Muscle of leg (tissue), 11 donors: Measurements from ENCODE around the gene PFKFB4. TPM values are rescaled to one million over a fixed set of nuclear protein-coding genes. Genes with fewer than 3 reads are reported as not detected.
"Not testable (repeated sequence)": the region's sequence is repeated elsewhere in the genome, so short reads cannot be mapped to it uniquely, and the experiment has no call there.

Experiments used
- DNase-seq: peaks from one replicate; pipeline ENCODE4 v3.0.0; 2013
- H3K27ac ChIP-seq: one replicate; pipeline ENCODE4 v1.5.1; 2013; ENCODE audit warnings: mild to moderate bottlenecking, low read length, control low read depth
- H3K27me3 ChIP-seq: one replicate; pipeline ENCODE4 v1.6.1; 2013; ENCODE audit warnings: low read length; ENCODE audit not compliant: control insufficient read depth, insufficient read depth
- H3K36me3 ChIP-seq: one replicate; pipeline ENCODE4 v1.6.1; 2013; ENCODE audit warnings: low read length; ENCODE audit not compliant: control insufficient read depth, insufficient read depth
- H3K4me1 ChIP-seq: one replicate; pipeline ENCODE4 v1.6.1; 2013; ENCODE audit warnings: low read length; ENCODE audit not compliant: control insufficient read depth, insufficient read depth
- H3K4me3 ChIP-seq: one replicate; pipeline ENCODE4 v1.5.1; 2013; ENCODE audit warnings: low read length, control low read depth
- H3K9me3 ChIP-seq: replicated peaks from 2 replicates; pipeline ENCODE4 v1.6.1; 2013; ENCODE audit warnings: low read depth, low read length; ENCODE audit not compliant: control insufficient read depth
- WGBS: methylation state at CpG from one replicate; pipeline ENCODE4 v1.1.5; 2013; ENCODE audit warnings: missing lambda C conversion rate; ENCODE audit not compliant: insufficient coverage; 5-methylcytosine and 5-hydroxymethylcytosine counted together
- polyA plus RNA-seq, 8 donors: library from polyadenylated mRNA; unstranded; fragments of 120-200 nt; gene quantifications; one replicate each; pipeline versions ENCODE4 v1.2.1 to v1.2.3, GENCODE V29; 2013; ENCODE audit warnings: inconsistent platforms in 1 of 8, low replicate concordance in 1 of 8; ENCODE audit not compliant: insufficient read length in 8 of 8, insufficient read depth in 1 of 8
- total RNA-seq: library from RNA; stranded (reverse); fragments of 120-200 nt; gene quantifications from one replicate; pipeline ENCODE4 v1.2.4, GENCODE V29; 2013

The PFKFB4 gene
- total and polyA plus RNA-seq, 9 donors, result 3.7 to 5.9 (median 4.8) TPM

GRCh38 chr3:48502121-48502520 is 54.5 kb downstream of the PFKFB4 start:
- DNase-seq, result no peak
- H3K36me3 ChIP-seq, result peaks cover 4% of the 10 kb centered on the region
- WGBS, result 87% methylated on average over 5 of the region's 5 CpGs
- H3K9me3 ChIP-seq, result no peaks in the 10 kb centered on the region
- no peak overlapping the region for H3K27ac ChIP-seq
- no peaks in the 10 kb centered on the region for H3K27me3 ChIP-seq
- H3K4me1 ChIP-seq, result peaks cover 25% of the 10 kb centered on the region
- no peak overlapping the region for H3K4me3 ChIP-seq

DNA sequence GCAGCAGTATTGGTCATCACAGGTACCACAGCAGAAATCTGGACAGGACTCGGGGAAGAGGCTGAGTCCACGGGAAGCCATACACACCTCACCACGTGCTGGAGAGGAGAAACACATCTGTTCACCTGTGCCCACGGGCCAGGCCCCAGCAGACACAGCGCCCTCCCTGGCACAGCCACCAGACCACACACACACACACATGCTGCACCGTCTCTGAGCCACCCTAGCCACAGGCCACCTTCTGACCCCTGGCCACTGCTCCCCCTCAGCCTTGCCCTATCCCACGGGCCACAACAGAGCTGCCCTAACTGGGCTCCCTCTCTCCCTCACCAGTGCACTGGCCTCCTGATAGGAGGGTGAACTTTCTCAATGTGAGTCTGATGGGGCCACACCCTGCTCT is 55.4 kb downstream of the PFKFB4 start:
- H3K4me1 ChIP-seq, result peaks cover 25% of the 10 kb centered on the region
- no peak overlapping the region for H3K4me3 ChIP-seq
- DNase-seq, result no peak
- WGBS, result 71% methylated on average over 4 of the region's 7 CpGs
- H3K36me3 ChIP-seq, result peaks cover 4% of the 10 kb centered on the region
- no peaks in the 10 kb centered on the region for H3K27me3 ChIP-seq
- no peaks in the 10 kb centered on the region for H3K9me3 ChIP-seq
- no peak overlapping the region for H3K27ac ChIP-seq

DNA sequence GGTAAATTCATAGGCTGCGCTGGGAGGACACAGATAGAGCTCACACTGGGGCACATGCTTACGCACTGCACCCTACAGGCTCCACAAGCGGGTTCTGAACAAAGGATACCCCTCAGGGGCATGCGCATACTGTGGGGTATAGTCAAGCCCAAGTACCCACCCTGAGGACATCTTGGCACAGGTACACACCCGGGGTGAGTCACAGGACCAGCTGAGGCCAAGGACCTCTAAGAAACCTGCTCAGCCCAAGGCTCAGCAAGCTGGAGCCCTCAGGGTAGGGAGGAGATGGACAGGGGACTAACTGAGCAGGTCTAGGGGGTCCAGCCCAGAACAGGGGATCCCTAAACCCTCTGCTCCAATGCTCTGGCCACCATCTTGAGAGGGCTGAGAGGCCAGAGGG is 55.9 kb downstream of the PFKFB4 start:
- Histone ChIP-seq H3K4me3 (no peak overlapping the region), H3K36me3 (peaks cover 4% of the 10 kb centered on the region), H3K9me3 (no peaks in the 10 kb centered on the region), H3K4me1 (peaks cover 25% of the 10 kb centered on the region), H3K27ac (no peak overlapping the region), H3K27me3 (no peaks in the 10 kb centered on the region)
- DNase-seq, result no peak
- 97% methylated on average over 5 of the region's 5 CpGs for WGBS

GRCh38 chr3:48493203-48493501 is 63.5 kb downstream of the PFKFB4 start:
- Histone ChIP-seq H3K27ac (no peak overlapping the region), H3K4me1 (no peaks in the 10 kb centered on the region), H3K36me3 (peaks cover 2% of the 10 kb centered on the region), H3K9me3 (no peaks in the 10 kb centered on the region), H3K27me3 (no peaks in the 10 kb centered on the region), H3K4me3 (no peak overlapping the region)
- WGBS, result 75% methylated on average over 2 of the region's 3 CpGs
- no peak for DNase-seq

DNA sequence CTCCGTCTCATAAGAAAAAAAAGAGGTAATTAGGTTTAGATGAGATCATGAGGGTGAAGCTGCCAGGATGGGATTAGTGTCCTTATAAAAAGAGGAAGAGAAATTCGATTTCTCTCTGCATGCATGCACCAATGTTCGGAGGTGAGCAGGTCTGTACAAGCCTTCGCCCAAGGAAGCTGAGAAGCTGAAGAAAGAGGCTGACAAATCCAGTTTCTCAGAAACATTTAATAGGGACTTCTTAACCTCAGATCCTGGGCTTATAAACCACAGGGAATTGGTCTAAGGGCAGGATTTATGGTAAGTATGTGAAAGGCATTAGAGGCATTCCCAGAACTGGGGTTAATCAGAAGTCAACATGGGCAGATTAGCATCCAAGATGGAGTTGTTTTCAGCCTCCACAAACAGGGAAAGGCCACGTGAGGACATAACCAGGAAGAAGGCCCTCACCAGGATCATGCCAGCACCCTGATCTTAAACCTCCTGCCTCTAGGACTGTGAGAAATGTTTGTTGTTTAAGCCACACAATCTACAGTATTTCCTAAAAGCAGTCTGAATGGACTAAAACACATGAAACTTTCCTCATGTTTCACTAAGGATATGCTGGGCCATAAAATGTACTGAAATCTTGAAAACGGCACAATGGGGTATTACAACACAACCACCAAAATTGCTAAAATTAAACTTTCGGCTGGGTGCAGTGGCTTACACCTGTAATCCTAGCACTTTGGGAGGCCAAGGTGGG is 64.0 kb downstream of the PFKFB4 start:
- Histone ChIP-seq H3K36me3 (peaks cover 2% of the 10 kb centered on the region), H3K4me1 (no peaks in the 10 kb centered on the region), H3K9me3 (no peaks in the 10 kb centered on the region), H3K4me3 (no peak overlapping the region), H3K27ac (no peak overlapping the region), H3K27me3 (no peaks in the 10 kb centered on the region)
- no peak for DNase-seq
- WGBS, result 66% methylated on average over 5 of the region's 7 CpGs

DNA sequence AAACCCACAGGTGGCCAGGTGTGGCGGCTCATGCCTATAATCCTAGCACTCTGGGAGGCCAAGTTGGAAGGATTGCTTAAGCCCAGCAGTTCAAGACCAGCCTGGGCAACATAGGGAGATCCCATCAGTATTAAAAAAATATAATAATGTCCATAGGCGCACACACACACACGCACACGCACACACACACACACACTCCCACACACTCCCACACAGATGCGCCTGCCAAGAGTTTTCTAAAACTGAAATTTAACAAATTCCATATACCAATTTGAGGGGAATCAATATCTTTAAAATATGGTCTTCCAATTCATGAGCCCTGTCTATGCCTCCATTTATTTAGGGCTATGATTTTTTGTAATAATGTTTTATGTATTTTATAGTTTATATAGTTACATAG is 69.7 kb downstream of the PFKFB4 start:
- Histone ChIP-seq H3K27me3 (no peaks in the 10 kb centered on the region), H3K9me3 (no peaks in the 10 kb centered on the region), H3K4me3 (no peak overlapping the region), H3K27ac (no peak overlapping the region), H3K4me1 (no peaks in the 10 kb centered on the region), H3K36me3 (peaks cover 2% of the 10 kb centered on the region)
- DNase-seq, result no peak
- no CpG with 5 or more reads among the region's 5 CpGs for WGBS

- 100% methylated on average over 2 of the region's 6 CpGs for WGBS
- H3K9me3 ChIP-seq, H3K27me3 ChIP-seq, H3K27ac ChIP-seq, H3K4me1 ChIP-seq, H3K4me3 ChIP-seq, DNase-seq, H3K36me3 ChIP-seq: not testable (repeated sequence)
These were observed 73.8 kb downstream of the PFKFB4 start for GRCh38 chr3:48482822-48483221.

DNA sequence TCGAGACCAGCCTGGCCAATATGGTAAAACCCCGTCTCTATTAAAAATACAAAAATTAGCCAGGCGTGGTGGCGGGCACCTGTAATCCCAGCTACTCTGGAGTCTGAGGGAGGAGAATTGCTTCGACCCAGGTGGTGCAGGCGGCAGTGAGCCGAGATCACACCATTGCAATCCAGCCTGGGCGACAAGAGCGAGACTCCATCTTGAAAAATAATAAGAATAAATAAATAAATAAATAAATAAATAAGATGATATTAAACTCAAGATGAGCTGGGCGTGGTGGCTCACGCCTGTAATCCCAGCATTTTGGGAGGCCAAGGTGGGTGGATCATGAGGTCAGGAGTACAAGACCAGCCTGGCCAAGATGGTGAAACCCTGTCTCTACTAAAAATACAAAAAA is 75.7 kb downstream of the PFKFB4 start:
- no CpG with 5 or more reads among the region's 11 CpGs for WGBS
- H3K27ac ChIP-seq, H3K27me3 ChIP-seq, H3K9me3 ChIP-seq, DNase-seq, H3K36me3 ChIP-seq, H3K4me1 ChIP-seq, H3K4me3 ChIP-seq: not testable (repeated sequence)

GRCh38 chr3:48478626-48479555 is 77.7 kb downstream of the PFKFB4 start:
- no peak overlapping the region for H3K4me3 ChIP-seq
- no peaks in the 10 kb centered on the region for H3K9me3 ChIP-seq
- H3K36me3 ChIP-seq, result no peaks in the 10 kb centered on the region
- H3K27me3 ChIP-seq, result no peaks in the 10 kb centered on the region
- DNase-seq, result no peak
- H3K27ac ChIP-seq, result no peak overlapping the region
- H3K4me1 ChIP-seq, result no peaks in the 10 kb centered on the region
- 86% methylated on average over 17 of the region's 19 CpGs for whole genome bisulfite sequencing

DNA sequence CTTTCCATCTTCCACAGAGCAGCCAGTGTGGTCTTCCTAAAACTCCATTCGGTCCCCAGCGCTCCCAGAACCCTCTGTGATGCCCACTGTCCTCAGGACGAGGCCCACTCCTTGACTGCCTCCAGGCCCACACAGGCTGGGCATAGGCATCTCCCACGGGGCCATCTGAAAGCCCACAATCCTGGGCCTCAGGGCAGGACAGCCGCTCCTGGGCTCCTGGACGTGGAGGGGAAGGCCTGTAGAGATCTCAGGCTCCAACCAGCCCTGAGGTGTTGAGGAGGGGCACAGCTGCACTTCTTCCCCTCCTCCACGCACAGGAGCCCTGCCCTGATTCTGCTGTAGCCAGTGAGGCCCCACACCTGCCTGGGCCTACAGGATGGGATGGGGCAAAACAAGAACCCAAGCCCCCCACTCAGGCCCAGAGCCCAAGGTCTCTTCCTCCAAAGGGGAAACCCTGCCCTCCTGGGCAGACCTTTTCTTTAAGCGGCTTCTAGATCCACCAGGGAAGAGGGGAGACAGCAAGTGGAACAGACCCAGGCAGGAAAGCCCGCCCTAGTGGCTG is 78.6 kb downstream of the PFKFB4 start:
- DNase-seq, result no peak
- Histone ChIP-seq H3K27me3 (no peaks in the 10 kb centered on the region), H3K36me3 (no peaks in the 10 kb centered on the region), H3K27ac (no peak overlapping the region), H3K4me1 (peaks cover 7% of the 10 kb centered on the region), H3K9me3 (no peaks in the 10 kb centered on the region), H3K4me3 (no peak overlapping the region)
- WGBS, result 80% methylated on average over 5 of the region's 9 CpGs
